Subcutaneous abdominal adipose tissue (tissue), 5 donors: ENCODE data around the gene MS4A4A.

Source experiments
- H3K27ac ChIP-seq: one replicate; pipeline ENCODE4 v1.7.0; 2013; ENCODE audit warnings: low read depth, mild to moderate bottlenecking, inconsistent platforms, low read length, moderate library complexity
- H3K27me3 ChIP-seq, 5 donors: one replicate each; pipeline ENCODE4 v1.7.0; 2013; ENCODE audit warnings: low read length in 5 of 5, inconsistent platforms in 1 of 5; ENCODE audit not compliant: control insufficient read depth in 5 of 5, insufficient read depth in 4 of 5
- H3K36me3 ChIP-seq, 5 donors: one replicate each; pipeline ENCODE4 v1.7.0; 2013; ENCODE audit warnings: low read length in 5 of 5; ENCODE audit not compliant: control insufficient read depth in 5 of 5, insufficient read depth in 5 of 5
- H3K4me1 ChIP-seq, 5 donors: one replicate each; pipeline ENCODE4 v1.7.0; 2013; ENCODE audit warnings: low read length in 5 of 5, mild to moderate bottlenecking in 3 of 5, moderate library complexity in 1 of 5; ENCODE audit not compliant: control insufficient read depth in 5 of 5, insufficient read depth in 5 of 5
- H3K4me3 ChIP-seq, 5 donors: one replicate each; pipeline ENCODE4 v1.7.0; 2013; ENCODE audit warnings: low read length in 5 of 5, low read depth in 1 of 5
- H3K9ac ChIP-seq, 5 donors: one replicate each; pipeline ENCODE4 v1.7.0; 2013; ENCODE audit warnings: low read length in 5 of 5, mild to moderate bottlenecking in 4 of 5, moderate library complexity in 3 of 5
- H3K9me3 ChIP-seq, 5 donors: one replicate each; pipeline ENCODE4 v1.7.0; 2013; ENCODE audit warnings: low read length in 5 of 5; ENCODE audit not compliant: control insufficient read depth in 5 of 5
- donor health status: healthy.
- donor health status: healthy.
- donor health status: healthy.
- donor health status: healthy.
- donor health status: healthy.

Gene MS4A4A

GRCh38 chr11:60344146-60344545, 63.7 kb downstream of the MS4A4A start:
- peaks cover 0 to 2% (median 0%) of the 10 kb centered on the region in 5 donors for H3K27me3 ChIP-seq
- peaks cover 0 to 3% (median 0%) of the 10 kb centered on the region in 5 donors for H3K4me1 ChIP-seq
- no peak overlapping the region for H3K4me3 ChIP-seq
- no peaks in the 10 kb centered on the region for H3K36me3 ChIP-seq
- no peak overlapping the region for H3K9ac ChIP-seq
- no peaks in the 10 kb centered on the region for H3K9me3 ChIP-seq
- no peak overlapping the region for H3K27ac ChIP-seq

DNA sequence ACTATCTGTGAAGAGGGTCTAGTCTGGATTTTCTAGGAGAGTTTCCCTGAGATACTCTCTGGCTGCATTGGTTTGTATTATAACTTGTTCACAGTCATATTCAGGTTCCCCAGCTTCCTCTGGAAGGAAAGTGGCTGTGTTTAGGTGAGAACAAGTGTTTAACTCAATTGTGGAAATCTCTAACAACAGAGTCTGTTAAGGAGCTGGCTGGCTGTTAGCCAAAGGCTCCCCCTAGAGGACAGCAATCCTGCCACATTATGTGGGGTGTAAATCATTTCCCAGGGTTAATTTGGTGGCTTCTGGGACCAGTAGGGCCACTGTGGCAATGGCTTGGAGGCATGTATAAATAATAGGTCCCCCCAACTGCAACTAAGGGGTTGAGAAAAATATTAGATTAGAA, 65.0 kb downstream of the MS4A4A start:
- Histone ChIP-seq H3K9me3 (no peaks in the 10 kb centered on the region), H3K27ac (no peak overlapping the region), H3K36me3 (no peaks in the 10 kb centered on the region), H3K27me3 (peaks cover 0 to 2% (median 0%) of the 10 kb centered on the region in 5 donors), H3K9ac (no peak overlapping the region), H3K4me3 (no peak overlapping the region), H3K4me1 (peaks cover 0 to 3% (median 0%) of the 10 kb centered on the region in 5 donors)

GRCh38 chr11:60347084-60347797, 66.8 kb downstream of the MS4A4A start:
- Histone ChIP-seq H3K4me3 (no peak overlapping the region), H3K9me3 (no peaks in the 10 kb centered on the region), H3K4me1 (peaks cover 0 to 3% (median 0%) of the 10 kb centered on the region in 5 donors), H3K9ac (no peak overlapping the region), H3K36me3 (no peaks in the 10 kb centered on the region), H3K27ac (no peak overlapping the region), H3K27me3 (peaks cover 0 to 1% (median 0%) of the 10 kb centered on the region in 5 donors)

GRCh38 chr11:60348116-60348515, 67.7 kb downstream of the MS4A4A start:
- H3K27ac ChIP-seq, result no peak overlapping the region
- H3K9ac ChIP-seq, result no peak overlapping the region
- H3K27me3 ChIP-seq, result no peaks in the 10 kb centered on the region
- H3K4me3 ChIP-seq, result no peak overlapping the region
- H3K9me3 ChIP-seq, result no peaks in the 10 kb centered on the region
- H3K36me3 ChIP-seq, result no peaks in the 10 kb centered on the region
- H3K4me1 ChIP-seq, result peaks cover 0 to 3% (median 0%) of the 10 kb centered on the region in 5 donors

- Histone ChIP-seq H3K27me3 (no peaks in the 10 kb centered on the region), H3K36me3 (no peaks in the 10 kb centered on the region), H3K9ac (no peak overlapping the region), H3K9me3 (no peaks in the 10 kb centered on the region), H3K4me3 (no peak overlapping the region), H3K4me1 (peaks cover 0 to 3% (median 0%) of the 10 kb centered on the region in 5 donors), H3K27ac (no peak overlapping the region)
Observed at GRCh38 chr11:60349990-60350389, 69.5 kb downstream of the MS4A4A start.

- no peaks in the 10 kb centered on the region for H3K36me3 ChIP-seq
- no peak overlapping the region for H3K9ac ChIP-seq
- no peaks in the 10 kb centered on the region for H3K27me3 ChIP-seq
- H3K4me1 ChIP-seq, result no peaks in the 10 kb centered on the region
- H3K4me3 ChIP-seq, result no peak overlapping the region
- peaks cover 0 to 12% (median 9%) of the 10 kb centered on the region in 5 donors for H3K9me3 ChIP-seq
- H3K27ac ChIP-seq, result no peak overlapping the region
Observed at GRCh38 chr11:60357771-60358170, 77.3 kb downstream of the MS4A4A start.
